SK-N-SH treated with all-trans-retinoic acid at 6 μM for 48 hours (cell line): Measurements from ENCODE around the gene WDTC1.

ENCODE experiments used
- ATAC-seq: fragments of 200-7000 bp; cut with Tn5 transposase; 3 replicates; pipeline ENCODE4 v1.9.1; 2020; ENCODE audit warnings: mild to moderate bottlenecking, moderate library complexity
- ARNTL ChIP-seq: fragments of 450-650 bp; formaldehyde crosslinking; IDR thresholded peaks from 2 replicates; pipeline ENCODE4 v1.5.0; 2020; ENCODE audit warnings: low read depth, mild to moderate bottlenecking, moderate library complexity, borderline replicate concordance
- BACH2 ChIP-seq: fragments of 250-450 bp; sonication (Bioruptor Pico); IDR thresholded peaks from 2 replicates; pipeline ENCODE4 v1.9.0; 2021; ENCODE audit warnings: mild to moderate bottlenecking, borderline replicate concordance
- CSDC2 ChIP-seq: fragments of 250-450 bp; sonication (Bioruptor Pico); IDR thresholded peaks from 2 replicates; pipeline ENCODE4 v1.5.0; 2020; ENCODE audit warnings: mild to moderate bottlenecking, moderate library complexity
- ESRRG ChIP-seq: fragments of 250-450 bp; sonication (Bioruptor Pico); IDR thresholded peaks from 2 replicates; pipeline ENCODE4 v1.6.1; 2021; ENCODE audit warnings: mild to moderate bottlenecking
- GLIS3 ChIP-seq: fragments of 250-450 bp; sonication (Bioruptor Pico); IDR thresholded peaks from 2 replicates; pipeline ENCODE4 v1.5.0; 2020; ENCODE audit warnings: mild to moderate bottlenecking, moderate library complexity
- OSR1 ChIP-seq: fragments of 250-450 bp; sonication (Bioruptor Pico); IDR thresholded peaks from 2 replicates; pipeline ENCODE4 v1.8.0; 2022; ENCODE audit warnings: moderate library complexity, mild to moderate bottlenecking, inconsistent platforms
- PATZ1 ChIP-seq: fragments of 250-450 bp; sonication (Bioruptor Pico); IDR thresholded peaks from 2 replicates; pipeline ENCODE4 v1.8.0; 2020; ENCODE audit warnings: mild to moderate bottlenecking, moderate library complexity, borderline replicate concordance
- PPARA ChIP-seq: fragments of 250-450 bp; sonication (Bioruptor Pico); IDR thresholded peaks from 2 replicates; pipeline ENCODE4 v1.5.0; 2020; ENCODE audit warnings: mild to moderate bottlenecking, borderline replicate concordance
- RARB ChIP-seq: fragments of 250-450 bp; sonication (Bioruptor Pico); IDR thresholded peaks from 2 replicates; pipeline ENCODE4 v1.8.0; 2021; ENCODE audit warnings: mild to moderate bottlenecking, moderate library complexity
- SNAI2 ChIP-seq: fragments of 250-450 bp; sonication (Bioruptor Pico); IDR thresholded peaks from 2 replicates; pipeline ENCODE4 v1.5.0; 2020; ENCODE audit warnings: mild to moderate bottlenecking, moderate library complexity
- TOX ChIP-seq: fragments of 250-450 bp; sonication (Bioruptor Pico); IDR thresholded peaks from 2 replicates; pipeline ENCODE4 v1.8.0; 2021; ENCODE audit warnings: mild to moderate bottlenecking, moderate library complexity, borderline replicate concordance
- ZC3H10 ChIP-seq: fragments of 250-450 bp; sonication (Bioruptor Pico); IDR thresholded peaks from 2 replicates; pipeline ENCODE4 v1.5.1; 2021; ENCODE audit warnings: mild to moderate bottlenecking, moderate library complexity
- ZFP3 ChIP-seq: fragments of 250-450 bp; sonication (Bioruptor Pico); IDR thresholded peaks from 2 replicates; pipeline ENCODE4 v1.5.0; 2020; ENCODE audit warnings: mild to moderate bottlenecking, moderate library complexity
- ZFP30 ChIP-seq: fragments of 450-650 bp; formaldehyde crosslinking; IDR thresholded peaks from 2 replicates; pipeline ENCODE4 v1.5.0; 2022; ENCODE audit warnings: mild to moderate bottlenecking, moderate library complexity
- ZNF565 ChIP-seq: fragments of 450-650 bp; formaldehyde crosslinking; conservative IDR thresholded peaks from 2 replicates; pipeline ENCODE4 v1.5.0; 2020; ENCODE audit warnings: low read depth, mild to moderate bottlenecking, moderate library complexity
- ZNF70 ChIP-seq: fragments of 450-650 bp; formaldehyde crosslinking; IDR thresholded peaks from 2 replicates; pipeline ENCODE4 v1.5.0; 2020; ENCODE audit warnings: mild to moderate bottlenecking, moderate library complexity
- ZNF8 ChIP-seq: fragments of 450-650 bp; formaldehyde crosslinking; IDR thresholded peaks from 2 replicates; pipeline ENCODE4 v1.5.0; 2020; ENCODE audit warnings: mild to moderate bottlenecking, moderate library complexity
- TF ChIP-seq, protein P1 (sequence below): fragments of 250-450 bp; sonication (Bioruptor Pico); IDR thresholded peaks from 2 replicates; pipeline ENCODE4 v1.8.0; 2021; ENCODE audit warnings: low read depth, mild to moderate bottlenecking, moderate library complexity, borderline replicate concordance
- TF ChIP-seq, protein P2 (sequence below): fragments of 250-450 bp; sonication (Bioruptor Pico); IDR thresholded peaks from 2 replicates; pipeline ENCODE4 v1.5.1; 2020; ENCODE audit warnings: low read depth, mild to moderate bottlenecking, moderate library complexity
- TF ChIP-seq, protein P3 (sequence below): fragments of 250-450 bp; sonication (Bioruptor Pico); IDR thresholded peaks from 2 replicates; pipeline ENCODE4 v1.5.1; 2021; ENCODE audit warnings: mild to moderate bottlenecking, moderate library complexity
- TF ChIP-seq, protein P4 (sequence below): fragments of 250-450 bp; sonication (Bioruptor Pico); IDR thresholded peaks from 2 replicates; pipeline ENCODE4 v1.5.0; 2020; ENCODE audit warnings: mild to moderate bottlenecking, moderate library complexity

The WDTC1 gene

DNA sequence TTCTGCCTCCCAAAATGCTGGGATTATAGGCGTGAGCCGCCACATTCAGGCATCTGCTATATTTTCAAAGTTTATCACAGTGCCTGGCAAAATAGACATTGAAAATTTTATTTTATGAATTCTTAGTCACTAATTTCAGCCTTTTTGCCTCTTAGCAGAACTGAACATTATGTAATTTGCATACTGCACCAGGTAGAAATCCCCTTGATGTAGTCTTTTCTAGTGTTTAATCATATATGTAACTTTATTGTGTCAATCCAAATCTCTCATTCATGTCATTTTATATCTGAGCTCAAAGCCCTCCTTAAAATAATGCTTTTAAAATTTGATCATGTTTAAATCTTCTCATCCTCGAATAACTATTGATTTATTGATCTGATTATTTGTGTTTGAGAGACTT, 19.2 kb downstream of the WDTC1 start:
- no peak for ATAC-seq
- TF ChIP-seq OSR1 (no peak), ZC3H10 (no peak), ZFP30 (no peak), PATZ1 (no peak), ARNTL (no peak)
- TF ChIP-seq, protein P1, sequence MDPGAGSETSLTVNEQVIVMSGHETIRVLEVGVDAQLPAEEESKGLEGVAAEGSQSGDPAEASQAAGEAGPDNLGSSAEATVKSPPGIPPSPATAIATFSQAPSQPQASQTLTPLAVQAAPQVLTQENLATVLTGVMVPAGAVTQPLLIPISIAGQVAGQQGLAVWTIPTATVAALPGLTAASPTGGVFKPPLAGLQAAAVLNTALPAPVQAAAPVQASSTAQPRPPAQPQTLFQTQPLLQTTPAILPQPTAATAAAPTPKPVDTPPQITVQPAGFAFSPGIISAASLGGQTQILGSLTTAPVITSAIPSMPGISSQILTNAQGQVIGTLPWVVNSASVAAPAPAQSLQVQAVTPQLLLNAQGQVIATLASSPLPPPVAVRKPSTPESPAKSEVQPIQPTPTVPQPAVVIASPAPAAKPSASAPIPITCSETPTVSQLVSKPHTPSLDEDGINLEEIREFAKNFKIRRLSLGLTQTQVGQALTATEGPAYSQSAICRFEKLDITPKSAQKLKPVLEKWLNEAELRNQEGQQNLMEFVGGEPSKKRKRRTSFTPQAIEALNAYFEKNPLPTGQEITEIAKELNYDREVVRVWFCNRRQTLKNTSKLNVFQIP = no peak

DNA sequence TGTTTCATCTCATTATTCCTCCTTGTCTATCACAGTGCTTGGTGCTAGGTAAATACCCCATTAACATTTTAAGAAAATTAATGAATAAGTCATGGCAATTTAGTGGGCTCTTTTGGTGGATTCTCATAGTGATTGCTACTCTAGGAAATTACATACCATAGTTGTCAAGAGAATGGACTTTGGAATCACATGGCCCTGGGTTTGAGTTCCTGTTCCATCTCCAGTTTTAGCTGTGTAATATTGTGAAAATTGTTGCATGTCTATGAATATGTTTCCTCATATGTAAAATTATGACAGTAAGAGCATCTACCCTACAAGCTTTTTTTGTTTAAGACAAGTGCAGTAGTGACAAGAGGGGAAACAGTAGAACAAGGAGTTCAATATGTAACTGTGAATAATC, 20.7 kb downstream of the WDTC1 start:
- ATAC-seq = no peak
- TF ChIP-seq, protein P2, sequence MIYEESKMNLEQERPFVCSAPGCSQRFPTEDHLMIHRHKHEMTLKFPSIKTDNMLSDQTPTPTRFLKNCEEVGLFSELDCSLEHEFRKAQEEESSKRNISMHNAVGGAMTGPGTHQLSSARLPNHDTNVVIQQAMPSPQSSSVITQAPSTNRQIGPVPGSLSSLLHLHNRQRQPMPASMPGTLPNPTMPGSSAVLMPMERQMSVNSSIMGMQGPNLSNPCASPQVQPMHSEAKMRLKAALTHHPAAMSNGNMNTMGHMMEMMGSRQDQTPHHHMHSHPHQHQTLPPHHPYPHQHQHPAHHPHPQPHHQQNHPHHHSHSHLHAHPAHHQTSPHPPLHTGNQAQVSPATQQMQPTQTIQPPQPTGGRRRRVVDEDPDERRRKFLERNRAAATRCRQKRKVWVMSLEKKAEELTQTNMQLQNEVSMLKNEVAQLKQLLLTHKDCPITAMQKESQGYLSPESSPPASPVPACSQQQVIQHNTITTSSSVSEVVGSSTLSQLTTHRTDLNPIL (CRISPR knock-in tag) = no peak
- no peak for TF ChIP-seq CSDC2
- no peak for TF ChIP-seq OSR1
- no peak for TF ChIP-seq ESRRG

DNA sequence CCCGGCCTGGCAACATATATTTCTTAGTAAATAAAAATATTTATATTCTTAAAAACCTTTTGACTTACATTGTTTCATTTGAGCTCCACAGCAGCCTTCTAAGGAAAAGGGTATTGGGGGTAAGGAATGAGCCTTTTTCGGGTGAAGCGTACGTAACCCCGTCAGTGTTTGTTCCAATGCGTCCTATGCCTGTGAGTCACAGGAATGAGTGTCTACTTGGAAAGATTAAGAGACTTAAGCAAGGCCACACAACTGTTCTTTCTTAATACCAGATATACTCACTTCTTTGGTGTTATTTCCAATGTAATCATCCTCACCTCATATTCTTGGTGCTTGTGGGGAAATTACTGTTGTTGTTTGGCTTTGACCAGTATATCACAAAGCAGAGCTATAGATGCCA, 22.7 kb downstream of the WDTC1 start:
- TF ChIP-seq ZFP3 (CRISPR knock-in tag) = no peak
- ATAC-seq = no peak

DNA sequence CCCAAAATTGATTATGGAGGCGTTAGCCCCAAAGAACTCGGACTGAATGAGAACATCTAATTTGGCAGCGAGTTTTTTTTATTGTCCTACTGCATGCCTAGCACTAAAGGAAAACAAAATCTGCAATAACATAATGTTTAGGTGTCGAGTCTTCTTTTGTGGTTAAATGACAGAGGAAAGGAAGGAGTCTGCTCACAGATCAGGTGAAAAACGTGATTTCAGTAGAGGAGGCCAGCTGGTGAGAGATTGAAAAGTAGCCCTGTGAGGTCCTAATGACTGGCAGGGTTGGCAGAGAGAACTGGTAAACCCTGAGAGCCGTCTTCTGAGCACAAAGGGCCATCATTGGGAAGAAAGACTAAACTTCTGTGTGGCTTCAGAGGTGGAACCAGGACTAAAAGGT, 24.2 kb downstream of the WDTC1 start:
- ATAC-seq = no peak
- no peak for TF ChIP-seq RARB
- TF ChIP-seq, protein P3, sequence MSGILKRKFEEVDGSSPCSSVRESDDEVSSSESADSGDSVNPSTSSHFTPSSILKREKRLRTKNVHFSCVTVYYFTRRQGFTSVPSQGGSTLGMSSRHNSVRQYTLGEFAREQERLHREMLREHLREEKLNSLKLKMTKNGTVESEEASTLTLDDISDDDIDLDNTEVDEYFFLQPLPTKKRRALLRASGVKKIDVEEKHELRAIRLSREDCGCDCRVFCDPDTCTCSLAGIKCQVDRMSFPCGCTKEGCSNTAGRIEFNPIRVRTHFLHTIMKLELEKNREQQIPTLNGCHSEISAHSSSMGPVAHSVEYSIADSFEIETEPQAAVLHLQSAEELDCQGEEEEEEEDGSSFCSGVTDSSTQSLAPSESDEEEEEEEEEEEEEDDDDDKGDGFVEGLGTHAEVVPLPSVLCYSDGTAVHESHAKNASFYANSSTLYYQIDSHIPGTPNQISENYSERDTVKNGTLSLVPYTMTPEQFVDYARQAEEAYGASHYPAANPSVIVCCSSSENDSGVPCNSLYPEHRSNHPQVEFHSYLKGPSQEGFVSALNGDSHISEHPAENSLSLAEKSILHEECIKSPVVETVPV (CRISPR knock-in tag) = no peak
- no peak for TF ChIP-seq TOX (CRISPR knock-in tag)
- TF ChIP-seq, protein P2 (CRISPR knock-in tag) = no peak
- no peak for TF ChIP-seq PPARA (CRISPR knock-in tag)
- no peak for TF ChIP-seq ZNF565
- TF ChIP-seq, protein P1 = no peak
- no peak for TF ChIP-seq CSDC2
- no peak for TF ChIP-seq ESRRG
- no peak for TF ChIP-seq ZNF8 (CRISPR knock-in tag)
- no peak for TF ChIP-seq ZFP3 (CRISPR knock-in tag)
- TF ChIP-seq ZNF70 (CRISPR knock-in tag) = no peak
- TF ChIP-seq SNAI2 (CRISPR knock-in tag) = no peak
- TF ChIP-seq, all 23 proteins: peak for 0

- TF ChIP-seq SNAI2 (CRISPR knock-in tag) (no peak), ESRRG (no peak), ZNF70 (CRISPR knock-in tag) (no peak), ZC3H10 (no peak), PPARA (CRISPR knock-in tag) (no peak), PATZ1 (no peak), GLIS3 (CRISPR knock-in tag) (no peak), ZNF565 (no peak), BACH2 (CRISPR knock-in tag) (no peak), OSR1 (no peak)
- TF ChIP-seq, protein P4, sequence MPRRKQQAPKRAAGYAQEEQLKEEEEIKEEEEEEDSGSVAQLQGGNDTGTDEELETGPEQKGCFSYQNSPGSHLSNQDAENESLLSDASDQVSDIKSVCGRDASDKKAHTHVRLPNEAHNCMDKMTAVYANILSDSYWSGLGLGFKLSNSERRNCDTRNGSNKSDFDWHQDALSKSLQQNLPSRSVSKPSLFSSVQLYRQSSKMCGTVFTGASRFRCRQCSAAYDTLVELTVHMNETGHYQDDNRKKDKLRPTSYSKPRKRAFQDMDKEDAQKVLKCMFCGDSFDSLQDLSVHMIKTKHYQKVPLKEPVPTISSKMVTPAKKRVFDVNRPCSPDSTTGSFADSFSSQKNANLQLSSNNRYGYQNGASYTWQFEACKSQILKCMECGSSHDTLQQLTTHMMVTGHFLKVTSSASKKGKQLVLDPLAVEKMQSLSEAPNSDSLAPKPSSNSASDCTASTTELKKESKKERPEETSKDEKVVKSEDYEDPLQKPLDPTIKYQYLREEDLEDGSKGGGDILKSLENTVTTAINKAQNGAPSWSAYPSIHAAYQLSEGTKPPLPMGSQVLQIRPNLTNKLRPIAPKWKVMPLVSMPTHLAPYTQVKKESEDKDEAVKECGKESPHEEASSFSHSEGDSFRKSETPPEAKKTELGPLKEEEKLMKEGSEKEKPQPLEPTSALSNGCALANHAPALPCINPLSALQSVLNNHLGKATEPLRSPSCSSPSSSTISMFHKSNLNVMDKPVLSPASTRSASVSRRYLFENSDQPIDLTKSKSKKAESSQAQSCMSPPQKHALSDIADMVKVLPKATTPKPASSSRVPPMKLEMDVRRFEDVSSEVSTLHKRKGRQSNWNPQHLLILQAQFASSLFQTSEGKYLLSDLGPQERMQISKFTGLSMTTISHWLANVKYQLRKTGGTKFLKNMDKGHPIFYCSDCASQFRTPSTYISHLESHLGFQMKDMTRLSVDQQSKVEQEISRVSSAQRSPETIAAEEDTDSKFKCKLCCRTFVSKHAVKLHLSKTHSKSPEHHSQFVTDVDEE (CRISPR knock-in tag) = no peak
- no peak for ATAC-seq
Observed at GRCh38 chr1:27267153-27267552, 32.7 kb downstream of the WDTC1 start.
